Measurements from ENCODE around the gene USP1.

The USP1 gene

GRCh38 chr1:62493656-62494055 lies 56.8 kb downstream of the USP1 start:
- no peak for DNase-seq

- no peak for DNase-seq
Observed at GRCh38 chr1:62494137-62494536, 57.3 kb downstream of the USP1 start.

GRCh38 chr1:62500210-62500609 lies 63.4 kb downstream of the USP1 start:
- no peak for DNase-seq

Measured in NCI-H2081 (cell line).